HepG2 (cell line): ENCODE results near the gene NUDT1. TPM values are rescaled to one million over a fixed set of nuclear protein-coding genes. Genes with fewer than 3 reads are reported as not detected.

Source experiments
- ATAC-seq: fragments of 200-7000 bp; cut with Tn5 transposase; 3 replicates; pipeline ENCODE4 v1.9.1; 2020; ENCODE audit warnings: mild to moderate bottlenecking, moderate library complexity
- BruUV-seq: library from RNA; stranded (reverse); fragments of 400-500 nt; replicated peaks from 2 replicates; lab custom pipeline; 2021; lab: Mats Ljungman, UMichigan
- CTCF ChIA-PET: fragments of 300-600 bp; formaldehyde crosslinking; extraction: SDS; loops from one replicate; lab custom pipeline; 2021; ENCODE audit warnings: low total read pairs, inconsistent platforms, low intra/inter-chr PET ratio; lab: Yijun Ruan, JAX
- POLR2A ChIA-PET: fragments of 350-600 bp; sonication (Branson Sonifier 250); formaldehyde crosslinking; loops from one replicate; lab custom pipeline; 2020; ENCODE audit warnings: antibody characterized with exemption, inconsistent platforms; lab: Yijun Ruan, JAX
- DNase-seq: peaks from one replicate; pipeline ENCODE4 v3.0.0-alpha.2; 2015; ENCODE audit warnings: low spot score
- FAIRE-seq: peaks from 3 replicates; lab custom pipeline; 2011; peaks lifted over from hg19 to GRCh38; lab: Jason Lieb, UNC
- H2AFZ ChIP-seq: one replicate; pipeline ENCODE4 v1.6.1; 2011; ENCODE audit warnings: low read length, inconsistent platforms
- H3K27ac ChIP-seq: fragments of 300-600 bp; 3 replicates; pipeline ENCODE4 v1.8.0; 2011; ENCODE audit warnings: mixed run types, mild to moderate bottlenecking, mixed read lengths, low read length, inconsistent platforms; ENCODE audit not compliant: insufficient read depth; ENCODE audit errors: extremely low read length
- H3K27me3 ChIP-seq, 2 experiments: fragments of 200-600 bp in 1 of 2; 2 replicates in 1 of 2; 3 replicates in 1 of 2; pipeline versions ENCODE4 v1.6.0 to v1.8.0; 2011; ENCODE audit warnings: low read length in 2 of 2, mild to moderate bottlenecking in 2 of 2, moderate library complexity in 2 of 2, inconsistent platforms in 1 of 2; ENCODE audit not compliant: insufficient read depth in 2 of 2, control insufficient read depth in 1 of 2
- H3K36me3 ChIP-seq, 2 experiments: fragments of 200-600 bp in 1 of 2; replicated peaks in 1 of 2; 2 replicates in 1 of 2; 3 replicates in 1 of 2; pipeline versions ENCODE4 v1.5.1 to v1.8.0; 2011; ENCODE audit warnings: low read length in 2 of 2, inconsistent platforms in 1 of 2; ENCODE audit not compliant: insufficient read depth in 2 of 2, control insufficient read depth in 1 of 2
- H3K4me1 ChIP-seq: 2 replicates; pipeline ENCODE4 v1.5.1; 2012; ENCODE audit warnings: low read length, inconsistent platforms; ENCODE audit not compliant: insufficient read depth
- H3K4me2 ChIP-seq: 2 replicates; pipeline ENCODE4 v1.6.0; 2011; ENCODE audit warnings: low read depth, low read length, inconsistent platforms
- H3K4me3 ChIP-seq, 3 experiments: fragments of 200-600 bp in 1 of 3; sonication (generic), shearing (Covaris generic) in 1 of 3; replicated peaks in 1 of 3; 2 replicates each; pipeline ENCODE4 v1.5.1; 2011 to 2016; ENCODE audit warnings: low read length in 3 of 3, inconsistent platforms in 2 of 3, low read depth in 2 of 3, mild to moderate bottlenecking in 2 of 3, control low read depth in 1 of 3, mixed read lengths in 1 of 3; ENCODE audit not compliant: insufficient read depth in 1 of 3
- H3K79me2 ChIP-seq: one replicate; pipeline ENCODE4 v1.6.1; 2011; ENCODE audit warnings: low read length, inconsistent platforms; ENCODE audit not compliant: insufficient read depth
- H3K9ac ChIP-seq: 2 replicates; pipeline ENCODE4 v1.6.0; 2011; ENCODE audit warnings: mild to moderate bottlenecking, low read depth, low read length, inconsistent platforms; ENCODE audit not compliant: insufficient read depth
- H3K9me3 ChIP-seq: 2 replicates; pipeline ENCODE4 v1.5.1; 2012; ENCODE audit warnings: mild to moderate bottlenecking, low read length
- H4K20me1 ChIP-seq: 2 replicates; pipeline ENCODE4 v1.6.0; 2011; ENCODE audit warnings: inconsistent platforms, mild to moderate bottlenecking, low read length, moderate library complexity; ENCODE audit not compliant: insufficient read depth
- CREM ChIP-seq, 2 experiments: sonication (generic) in 1 of 2; formaldehyde crosslinking in 1 of 2; IDR thresholded peaks; 2 replicates each; pipeline versions ENCODE4 v1.4.0 to v1.6.1; 2016 to 2020; ENCODE audit warnings: antibody characterized with exemption in 1 of 2, mild to moderate bottlenecking in 1 of 2, missing genetic modification reagents in 1 of 2
- ETV5 ChIP-seq: IDR thresholded peaks from 2 replicates; pipeline ENCODE4 v1.6.1; 2018; ENCODE audit warnings: missing biosample characterization, missing genetic modification reagents, inconsistent platforms, borderline replicate concordance
- ZNF335 ChIP-seq: sonication (generic); formaldehyde crosslinking; IDR thresholded peaks from 2 replicates; pipeline ENCODE4 v1.4.0; 2020; ENCODE audit warnings: missing genetic modification reagents
- ZNF431 ChIP-seq: sonication (generic); formaldehyde crosslinking; IDR thresholded peaks from 2 replicates; pipeline ENCODE4 v1.9.0; 2022; ENCODE audit warnings: missing genetic modification reagents, low read depth, mild to moderate bottlenecking, borderline replicate concordance
- WGBS: methylation state at CpG from one replicate; pipeline ENCODE4 v1.1.6; 2017; ENCODE audit warnings: low lambda C conversion rate; 5-methylcytosine and 5-hydroxymethylcytosine counted together
- in situ Hi-C: cut with HindIII; loops from 2 replicates; pipeline ENCODE4 v1.10.0; 2017; ENCODE audit warnings: low pct_unique_long_range_greater_than_20kb; ENCODE audit not compliant: extremely low pct_ligation_motif_present
- intact Hi-C: fragments of 100-400 bp; cut with micrococcal nuclease; formaldehyde crosslinking; loops from one replicate; pipeline ENCODE4 v1.10.0; 2022; ENCODE audit not compliant: unreplicated experiment
- polyA plus RNA-seq, 8 experiments: library from polyadenylated mRNA; depleted of rRNA in 3 of 8; stranded (reverse) in 7 of 8; unstranded in 1 of 8; fragments of >200 nt; fragmentation: Illumina TruSeq in 4 of 8; extraction: Trizol in 4 of 8; gene quantifications; 2 replicates each; pipeline versions ENCODE4 v1.2.1 to v1.2.3, GENCODE V29; 2011 to 2016; ENCODE audit warnings: low read depth in 4 of 8, missing spikeins in 1 of 8, mixed read lengths in 1 of 8; ENCODE audit not compliant: insufficient read depth in 1 of 8
- total RNA-seq, 5 experiments: library from RNA; depleted of rRNA; stranded (reverse); fragments of >200 nt; fragmentation: Illumina TruSeq; extraction: Trizol; gene quantifications; 2 replicates each; pipeline ENCODE4 v1.2.3, GENCODE V29; 2016; ENCODE audit warnings: low read depth in 1 of 5
- TF ChIP-seq, protein P1 (sequence below): sonication (generic); formaldehyde crosslinking; IDR thresholded peaks from 2 replicates; pipeline ENCODE4 v1.8.1; 2023; ENCODE audit warnings: mild to moderate bottlenecking, missing genetic modification reagents
- TF ChIP-seq, protein P2 (sequence below): sonication (generic); formaldehyde crosslinking; IDR thresholded peaks from 2 replicates; pipeline ENCODE4 v1.4.0; 2020; ENCODE audit warnings: missing genetic modification reagents, borderline replicate concordance

The NUDT1 gene
- total and polyA plus RNA-seq, 2 of the 13 experiments (the other 11 are each of a cell fraction or from before 2014, with no cell fraction given) = 9.1 to 26.8 TPM

DNA sequence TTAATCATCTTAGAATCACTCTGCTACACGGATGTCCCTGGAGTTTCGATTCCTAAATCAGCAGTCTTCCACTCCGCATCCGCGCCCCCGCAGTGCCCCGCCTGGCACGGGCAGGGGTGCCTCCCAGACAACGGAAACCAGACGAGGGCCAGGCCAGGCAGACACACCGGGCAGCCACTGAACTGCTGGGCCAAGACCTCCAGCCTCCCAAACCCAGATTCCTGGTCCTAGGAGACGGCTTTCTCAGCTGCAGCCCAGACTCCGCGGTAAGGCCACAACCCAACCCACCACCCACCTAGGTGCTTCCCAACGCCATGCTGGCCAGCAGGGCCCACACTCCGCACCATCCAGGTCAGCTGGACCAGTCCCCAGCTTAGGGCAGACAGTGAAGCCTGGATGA is 42.5 kb upstream of the NUDT1 start:
- H3K4me3 ChIP-seq = no peak overlapping the region
- intact Hi-C loops = loop anchor here (5.0 kb wide), 1 partner anchor 92 kb away; no protein-coding TSS in a partner anchor
- H3K9me3 ChIP-seq = peaks cover 8% of the 10 kb centered on the region
- 0 out of 2 replicates have a peak, but pooled peaks cover 5% of the 10 kb centered on the region for H3K4me1 ChIP-seq
- peaks cover 38 to 63% of the 10 kb centered on the region in 2 experiments; a peak in 4 of 5 replicates for H3K36me3 ChIP-seq
- H3K79me2 ChIP-seq = peaks cover 7% of the 10 kb centered on the region
- CTCF ChIA-PET = no interaction called here
- H3K27ac ChIP-seq = no peak overlapping the region
- in situ Hi-C loops = no loop called here
- no peak for TF ChIP-seq ZNF335
- no peak for TF ChIP-seq CREM (IDR thresholded peaks at IDR 0.05)
- TF ChIP-seq CREM (CRISPR knock-in tag; IDR thresholded peaks at IDR 0.05) = no peak
- TF ChIP-seq, protein P1, sequence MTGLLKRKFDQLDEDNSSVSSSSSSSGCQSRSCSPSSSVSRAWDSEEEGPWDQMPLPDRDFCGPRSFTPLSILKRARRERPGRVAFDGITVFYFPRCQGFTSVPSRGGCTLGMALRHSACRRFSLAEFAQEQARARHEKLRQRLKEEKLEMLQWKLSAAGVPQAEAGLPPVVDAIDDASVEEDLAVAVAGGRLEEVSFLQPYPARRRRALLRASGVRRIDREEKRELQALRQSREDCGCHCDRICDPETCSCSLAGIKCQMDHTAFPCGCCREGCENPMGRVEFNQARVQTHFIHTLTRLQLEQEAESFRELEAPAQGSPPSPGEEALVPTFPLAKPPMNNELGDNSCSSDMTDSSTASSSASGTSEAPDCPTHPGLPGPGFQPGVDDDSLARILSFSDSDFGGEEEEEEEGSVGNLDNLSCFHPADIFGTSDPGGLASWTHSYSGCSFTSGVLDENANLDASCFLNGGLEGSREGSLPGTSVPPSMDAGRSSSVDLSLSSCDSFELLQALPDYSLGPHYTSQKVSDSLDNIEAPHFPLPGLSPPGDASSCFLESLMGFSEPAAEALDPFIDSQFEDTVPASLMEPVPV (CRISPR knock-in tag) = no peak
- TF ChIP-seq, protein P2, sequence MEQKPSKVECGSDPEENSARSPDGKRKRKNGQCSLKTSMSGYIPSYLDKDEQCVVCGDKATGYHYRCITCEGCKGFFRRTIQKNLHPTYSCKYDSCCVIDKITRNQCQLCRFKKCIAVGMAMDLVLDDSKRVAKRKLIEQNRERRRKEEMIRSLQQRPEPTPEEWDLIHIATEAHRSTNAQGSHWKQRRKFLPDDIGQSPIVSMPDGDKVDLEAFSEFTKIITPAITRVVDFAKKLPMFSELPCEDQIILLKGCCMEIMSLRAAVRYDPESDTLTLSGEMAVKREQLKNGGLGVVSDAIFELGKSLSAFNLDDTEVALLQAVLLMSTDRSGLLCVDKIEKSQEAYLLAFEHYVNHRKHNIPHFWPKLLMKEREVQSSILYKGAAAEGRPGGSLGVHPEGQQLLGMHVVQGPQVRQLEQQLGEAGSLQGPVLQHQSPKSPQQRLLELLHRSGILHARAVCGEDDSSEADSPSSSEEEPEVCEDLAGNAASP (CRISPR knock-in tag) = no peak
- no peak for TF ChIP-seq ETV5
- TF ChIP-seq ZNF431 (CRISPR knock-in tag) = no peak
- no peak overlapping the region for H3K4me2 ChIP-seq
- no TSS peak for BruUV-seq
- WGBS = 100% methylated on average over 10 of the region's 16 CpGs
- H2AFZ ChIP-seq = no peak overlapping the region
- no peak for FAIRE-seq
- no peaks in the 10 kb centered on the region for H4K20me1 ChIP-seq
- no peak overlapping the region for H3K9ac ChIP-seq
- no peak for DNase-seq
- no peak for ATAC-seq
- no peaks in the 10 kb centered on the region for H3K27me3 ChIP-seq
- POLR2A ChIA-PET = no interaction called here
